GM19025 (cell line): ENCODE results near the gene EMSY.
A peak's percentile ranks its signal among the peaks of the same experiment; 100 is the strongest.
"Not testable (repeated sequence)": the region's sequence is repeated elsewhere in the genome, so short reads cannot be mapped to it uniquely, and the experiment has no call there.

Source experiments
- ATAC-seq: cut with Tn5 transposase; IDR thresholded peaks from one replicate; pipeline ENCODE4 v1.9.1; 2021; ENCODE audit warnings: mild to moderate bottlenecking, low read depth, moderate library complexity; ENCODE audit not compliant: unreplicated experiment

The EMSY gene, protein sequence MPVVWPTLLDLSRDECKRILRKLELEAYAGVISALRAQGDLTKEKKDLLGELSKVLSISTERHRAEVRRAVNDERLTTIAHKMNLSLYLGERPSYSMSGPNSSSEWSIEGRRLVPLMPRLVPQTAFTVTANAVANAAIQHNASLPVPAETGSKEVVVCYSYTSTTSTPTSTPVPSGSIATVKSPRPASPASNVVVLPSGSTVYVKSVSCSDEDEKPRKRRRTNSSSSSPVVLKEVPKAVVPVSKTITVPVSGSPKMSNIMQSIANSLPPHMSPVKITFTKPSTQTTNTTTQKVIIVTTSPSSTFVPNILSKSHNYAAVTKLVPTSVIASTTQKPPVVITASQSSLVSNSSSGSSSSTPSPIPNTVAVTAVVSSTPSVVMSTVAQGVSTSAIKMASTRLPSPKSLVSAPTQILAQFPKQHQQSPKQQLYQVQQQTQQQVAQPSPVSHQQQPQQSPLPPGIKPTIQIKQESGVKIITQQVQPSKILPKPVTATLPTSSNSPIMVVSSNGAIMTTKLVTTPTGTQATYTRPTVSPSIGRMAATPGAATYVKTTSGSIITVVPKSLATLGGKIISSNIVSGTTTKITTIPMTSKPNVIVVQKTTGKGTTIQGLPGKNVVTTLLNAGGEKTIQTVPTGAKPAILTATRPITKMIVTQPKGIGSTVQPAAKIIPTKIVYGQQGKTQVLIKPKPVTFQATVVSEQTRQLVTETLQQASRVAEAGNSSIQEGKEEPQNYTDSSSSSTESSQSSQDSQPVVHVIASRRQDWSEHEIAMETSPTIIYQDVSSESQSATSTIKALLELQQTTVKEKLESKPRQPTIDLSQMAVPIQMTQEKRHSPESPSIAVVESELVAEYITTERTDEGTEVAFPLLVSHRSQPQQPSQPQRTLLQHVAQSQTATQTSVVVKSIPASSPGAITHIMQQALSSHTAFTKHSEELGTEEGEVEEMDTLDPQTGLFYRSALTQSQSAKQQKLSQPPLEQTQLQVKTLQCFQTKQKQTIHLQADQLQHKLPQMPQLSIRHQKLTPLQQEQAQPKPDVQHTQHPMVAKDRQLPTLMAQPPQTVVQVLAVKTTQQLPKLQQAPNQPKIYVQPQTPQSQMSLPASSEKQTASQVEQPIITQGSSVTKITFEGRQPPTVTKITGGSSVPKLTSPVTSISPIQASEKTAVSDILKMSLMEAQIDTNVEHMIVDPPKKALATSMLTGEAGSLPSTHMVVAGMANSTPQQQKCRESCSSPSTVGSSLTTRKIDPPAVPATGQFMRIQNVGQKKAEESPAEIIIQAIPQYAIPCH (N-terminal part only)

GRCh38 chr11:76444384-76445120 lies at the start of gene EMSY:
TSS of gene EMSY (plus strand) at chr11:76445018. CDS start at chr11:76446939, 1,921 bp downstream.
- peak; percentile 96 for ATAC-seq

- ATAC-seq: no peak
These were observed 49.5 kb upstream of the EMSY start for GRCh38 chr11:76395296-76395695.

DNA sequence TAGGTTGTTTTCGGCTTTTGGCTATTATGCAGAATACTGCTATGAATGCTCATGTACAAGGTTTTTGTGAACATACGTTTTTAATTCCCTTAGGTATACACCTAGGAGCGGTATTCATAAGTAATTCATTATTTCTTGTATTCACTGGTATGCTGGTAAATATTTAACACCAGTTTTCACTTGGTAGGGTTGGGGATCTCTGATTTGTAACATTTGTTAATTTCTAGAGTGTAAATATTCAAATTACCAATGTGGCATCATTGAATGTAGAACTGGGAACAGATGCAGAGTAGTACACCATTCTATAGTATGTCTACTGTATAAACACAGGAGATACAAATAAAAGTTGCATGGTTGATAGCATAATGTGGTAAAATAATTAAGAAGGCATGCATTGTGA lies 47.4 kb upstream of the EMSY start:
- ATAC-seq: peak; percentile 79

- ATAC-seq: no peak
These were observed 43.9 kb upstream of the EMSY start for GRCh38 chr11:76400967-76401366.

DNA sequence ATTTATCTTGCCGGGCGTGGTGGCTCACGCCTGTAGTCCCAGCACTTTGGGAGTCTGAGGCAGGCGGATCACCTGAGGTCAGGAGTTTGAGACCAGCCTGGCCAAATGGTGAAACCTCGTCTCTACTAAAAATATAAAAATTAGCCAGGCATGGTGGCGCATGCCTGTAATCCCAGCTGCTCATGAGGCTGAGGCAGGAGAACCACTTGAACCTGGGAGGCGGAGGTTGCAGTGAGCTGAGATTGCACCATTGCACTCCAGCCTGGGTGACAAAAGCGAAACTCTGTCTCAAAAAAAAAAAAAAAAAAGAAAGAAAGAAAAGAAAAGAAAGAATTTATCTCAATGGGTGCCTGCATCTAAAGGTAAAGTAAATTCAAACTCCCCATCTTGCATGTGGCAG lies 43.3 kb upstream of the EMSY start:
- ATAC-seq: not testable (repeated sequence)

GRCh38 chr11:76406359-76406758 lies 38.5 kb upstream of the EMSY start:
- ATAC-seq: no peak

- ATAC-seq: no peak
These were observed 36.5 kb upstream of the EMSY start for GRCh38 chr11:76408171-76408965.

GRCh38 chr11:76410851-76411357 lies 33.9 kb upstream of the EMSY start:
- ATAC-seq: no peak

DNA sequence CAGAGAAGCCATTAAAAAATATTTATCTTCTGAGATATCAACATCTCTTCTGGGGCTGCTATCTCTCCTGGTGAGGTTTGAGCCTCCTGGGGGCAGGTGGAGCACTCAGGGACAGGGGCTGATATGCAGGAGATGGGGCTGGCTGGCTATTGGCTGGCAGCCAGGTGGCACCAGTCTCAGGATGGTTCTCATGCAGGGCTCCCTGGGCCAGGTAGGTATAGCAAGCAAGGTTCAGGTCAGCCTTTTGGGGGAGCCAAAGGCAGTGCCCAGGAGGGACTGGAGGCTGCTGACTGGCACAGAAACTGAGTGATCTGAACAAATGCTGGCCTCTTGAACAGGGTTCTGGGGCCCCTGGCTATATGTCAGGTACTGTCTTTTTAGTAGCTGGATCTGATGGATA lies 29.7 kb upstream of the EMSY start:
- ATAC-seq: no peak

GRCh38 chr11:76419896-76420295 lies 24.9 kb upstream of the EMSY start:
- no peak for ATAC-seq

DNA sequence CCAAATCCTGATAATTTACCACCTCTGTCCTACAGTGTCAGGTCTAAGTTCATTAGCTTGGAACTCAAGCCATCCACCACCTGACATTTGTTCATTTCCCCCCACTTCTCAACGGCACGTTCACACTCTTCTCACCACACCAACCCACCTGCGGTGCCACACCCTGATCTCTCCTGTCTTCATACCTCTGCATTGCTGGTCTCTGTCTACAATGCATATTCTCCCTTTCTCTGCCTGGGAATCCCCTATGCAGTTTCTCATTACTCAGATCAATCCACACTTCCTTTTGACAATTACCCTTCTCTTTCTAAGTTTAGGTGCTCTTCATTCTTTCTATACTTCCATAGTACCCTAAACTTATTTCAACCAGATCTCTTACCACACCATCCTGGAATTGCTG lies 20.4 kb upstream of the EMSY start:
- ATAC-seq: no peak

- no peak for ATAC-seq
These were observed 19.9 kb upstream of the EMSY start for GRCh38 chr11:76424891-76425290.

- ATAC-seq: no peak
These were observed 18.2 kb upstream of the EMSY start for GRCh38 chr11:76426660-76427059.

DNA sequence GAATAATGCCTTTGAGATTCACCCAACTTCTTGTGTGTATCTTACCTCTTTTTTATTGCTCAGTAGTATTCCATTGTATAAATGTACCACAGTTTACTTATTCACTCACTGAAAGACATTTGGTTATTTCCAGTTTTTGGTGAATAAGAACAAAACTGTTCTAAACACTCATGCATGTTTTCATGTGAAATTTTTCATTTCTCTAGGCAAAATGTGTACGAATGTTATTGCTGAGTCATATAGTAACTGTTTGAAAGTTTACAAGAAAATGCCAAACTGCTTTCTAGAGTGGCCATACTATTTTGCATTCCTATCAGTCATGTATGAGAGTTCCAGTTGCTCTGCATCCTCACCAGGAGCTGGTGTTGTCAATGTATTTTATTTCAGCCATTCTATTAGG lies 8.8 kb upstream of the EMSY start:
- ATAC-seq: no peak

DNA sequence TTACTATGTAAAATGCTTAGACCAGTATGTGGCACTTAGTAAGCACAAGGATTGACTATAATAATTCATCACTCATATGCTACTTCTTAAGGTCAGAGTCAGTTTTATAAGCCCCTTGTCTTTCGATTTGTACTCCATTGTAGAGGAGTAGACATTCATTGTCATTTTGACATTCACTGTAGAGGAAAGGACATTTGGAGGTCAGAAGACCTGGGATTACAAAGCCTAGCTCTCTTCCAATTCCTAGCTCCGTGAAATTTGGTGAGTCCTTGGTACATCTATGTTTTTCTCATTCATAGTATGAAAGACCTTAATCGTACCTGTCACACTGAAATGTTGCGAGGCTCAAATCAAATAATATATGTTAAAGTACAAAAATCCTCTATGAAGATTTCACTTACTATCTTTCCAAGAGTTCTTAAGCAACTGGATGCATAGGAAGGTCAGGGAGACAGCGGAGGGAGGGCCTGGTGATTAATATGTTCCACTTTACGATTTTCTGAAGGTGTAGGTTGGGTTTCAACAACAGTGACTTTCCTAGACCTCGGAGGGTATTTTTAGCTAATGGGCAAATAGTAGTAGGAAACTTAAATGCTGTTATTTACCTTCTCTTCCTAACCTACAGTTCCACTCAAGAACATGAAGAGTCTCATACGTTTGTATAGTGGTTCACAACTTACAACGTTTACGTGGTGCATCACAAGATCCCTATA lies 1.4 kb upstream of the EMSY start:
- no peak for ATAC-seq

- no peak for ATAC-seq
These were observed 794 bp upstream of the EMSY start for GRCh38 chr11:76444065-76444383.

GRCh38 chr11:76445121-76446084 lies 585 bp downstream of the EMSY start:
- peak; percentile 4 for ATAC-seq
